ENCODE results near the gene SLFN14.
"Not testable (repeated sequence)": the region's sequence is repeated elsewhere in the genome, so short reads cannot be mapped to it uniquely, and the experiment has no call there.

SLFN14 gene

DNA sequence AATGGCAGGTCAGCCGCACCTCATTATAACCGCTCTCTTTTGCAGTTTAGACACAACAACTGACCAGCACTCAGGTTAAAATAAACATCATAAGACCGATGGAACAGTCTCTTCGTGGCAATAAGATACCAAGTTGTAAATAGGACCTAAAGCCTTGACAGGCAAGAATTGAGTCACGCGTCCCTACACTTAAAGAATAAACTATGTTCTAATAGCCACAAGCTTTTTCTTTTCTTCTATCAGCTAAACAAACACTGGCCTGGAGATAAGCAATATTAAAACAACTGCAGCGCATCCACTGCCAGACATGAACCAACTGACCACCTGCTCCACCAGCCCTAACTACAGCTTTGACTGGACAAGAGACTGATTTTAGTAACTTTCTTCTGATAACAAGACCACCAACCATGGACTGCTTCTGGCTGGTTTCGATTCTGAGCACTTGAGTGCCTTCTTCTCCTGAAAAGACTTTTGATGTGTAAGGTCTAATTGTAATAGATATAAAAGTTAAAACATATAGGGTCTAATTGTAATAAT lies 40.6 kb downstream of the SLFN14 start:
- no peak for DNase-seq

DNA sequence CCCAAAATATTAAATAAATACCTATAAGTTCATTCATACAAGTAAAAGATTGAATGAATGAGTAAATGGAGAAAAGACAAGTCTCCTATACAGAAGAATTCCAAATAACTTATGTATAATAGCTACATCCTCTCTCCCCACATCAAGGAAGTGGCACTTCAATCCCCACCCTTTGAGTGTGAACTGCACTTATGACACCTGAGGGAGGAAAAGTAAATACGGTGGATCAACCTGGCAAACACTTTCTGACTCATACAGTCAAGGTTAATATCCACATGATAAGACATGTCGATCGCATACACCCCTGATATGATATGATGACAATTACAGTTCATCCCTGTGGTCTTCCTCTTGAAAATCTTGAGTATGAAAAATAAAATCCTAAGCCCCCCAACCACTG lies 41.2 kb downstream of the SLFN14 start:
- DNase-seq: no peak

DNA sequence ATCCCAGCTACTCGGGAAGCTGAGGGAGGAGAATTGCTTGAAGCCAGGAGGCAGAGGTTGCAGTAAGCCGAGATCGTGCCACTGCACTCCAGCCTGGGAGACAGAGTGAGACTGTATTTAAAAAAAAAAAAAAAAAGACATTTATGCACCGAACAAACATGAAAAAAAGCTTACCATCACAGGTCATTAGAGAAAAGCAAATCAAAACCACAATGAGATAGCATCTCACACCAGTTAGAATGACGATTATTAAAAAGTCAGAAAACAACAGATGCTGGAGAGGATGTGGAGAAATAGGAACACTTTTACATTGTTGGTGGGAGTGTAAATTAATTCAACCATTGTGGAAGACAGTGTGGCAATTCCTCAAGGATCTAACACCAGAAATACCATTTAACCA lies 42.2 kb downstream of the SLFN14 start:
- DNase-seq: not testable (repeated sequence)

DNA sequence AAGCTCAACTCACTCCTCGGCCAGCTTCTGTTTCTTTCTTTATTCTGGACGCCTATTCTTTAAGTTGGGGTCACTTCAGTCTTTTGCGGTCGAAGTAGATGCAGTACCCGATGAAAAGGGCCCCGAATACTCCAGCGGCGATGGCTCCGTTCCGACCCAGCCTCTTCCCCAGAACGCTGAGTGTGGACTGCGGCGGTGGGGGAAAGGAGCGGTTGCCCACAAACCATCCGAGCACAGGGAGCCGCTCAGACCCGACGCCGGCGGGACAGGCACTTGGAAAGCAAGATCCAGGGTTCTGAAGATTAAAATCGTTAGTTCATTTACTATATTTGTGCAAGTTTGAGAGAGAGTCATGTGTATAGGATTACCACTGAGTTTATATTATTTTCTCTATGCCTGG lies 45.6 kb downstream of the SLFN14 start:
- DNase-seq: no peak

DNA sequence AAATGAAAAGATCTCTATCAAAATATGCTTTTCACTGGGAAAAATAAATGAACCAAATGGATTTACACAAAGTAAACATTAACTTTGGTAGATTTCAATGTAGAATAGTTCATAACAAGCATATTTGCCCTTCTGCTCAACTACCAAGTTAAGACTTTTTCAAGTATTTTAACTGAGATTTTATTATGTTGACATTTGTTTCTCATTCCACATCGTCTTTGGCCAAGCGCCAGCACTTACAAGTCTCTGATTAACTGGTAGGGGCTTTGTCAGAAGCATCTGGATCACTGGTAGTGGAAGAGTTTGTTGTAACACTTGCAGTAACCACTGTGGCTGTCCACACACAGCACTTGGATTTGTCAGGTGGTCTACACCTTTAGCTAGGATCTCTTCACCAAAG lies 46.1 kb downstream of the SLFN14 start:
- no peak for DNase-seq

All from stimulated activated CD4-positive, alpha-beta T cell treated with anti-CD3 and anti-CD28 coated beads, Interleukin-1b, Interleukin-23, amount 100 ng/mL, for 48 hours (primary cell).